Chondrocyte (in vitro differentiated cells): Measurements from ENCODE around the gene TMEM164. TPM values are rescaled to one million over a fixed set of nuclear protein-coding genes. Genes with fewer than 3 reads are reported as not detected.

Experiments used
- DNase-seq: peaks from one replicate; pipeline ENCODE4 v3.0.0; 2021; ENCODE audit warnings: mixed read lengths, low spot score
- H3K27ac Mint-ChIP-seq: one replicate; pipeline ENCODE4 v1.8.0; 2021; ENCODE audit warnings: mild to moderate bottlenecking, moderate library complexity, mixed read lengths; ENCODE audit not compliant: unreplicated experiment
- H3K27me3 Mint-ChIP-seq: 2 replicates; pipeline ENCODE4 v1.8.0; 2021; ENCODE audit warnings: low read depth, mixed read lengths
- H3K36me3 Mint-ChIP-seq: 2 replicates; pipeline ENCODE4 v1.8.0; 2021; ENCODE audit warnings: low read depth, mixed read lengths
- H3K4me1 Mint-ChIP-seq: 2 replicates; pipeline ENCODE4 v1.8.0; 2021; ENCODE audit warnings: low read depth, mild to moderate bottlenecking, mixed read lengths
- H3K4me3 Mint-ChIP-seq: one replicate; pipeline ENCODE4 v1.8.0; 2021; ENCODE audit warnings: mild to moderate bottlenecking, moderate library complexity, mixed read lengths; ENCODE audit not compliant: unreplicated experiment
- H3K9me3 Mint-ChIP-seq: 2 replicates; pipeline ENCODE4 v1.8.0; 2021; ENCODE audit warnings: low read depth, mixed read lengths
- CTCF ChIP-seq: fragments of 200-600 bp; sonication (generic); IDR thresholded peaks from 2 replicates; pipeline ENCODE4 v1.5.0; 2021; ENCODE audit warnings: antibody characterized with exemption, mild to moderate bottlenecking, moderate library complexity
- total RNA-seq: library from RNA; stranded (reverse); gene quantifications from 3 replicates; pipeline ENCODE4 v1.2.1, GENCODE V29; 2021

Gene TMEM164
- total RNA-seq, 1 donor from 2014 or later: 11.8 TPM

GRCh38 chrX:110013968-110014367 is 11.1 kb downstream of the TMEM164 start:
- Mint-ChIP-seq H3K4me3 (no peak overlapping the region), H3K27ac (no peak overlapping the region), H3K27me3 (no peaks in the 10 kb centered on the region), H3K4me1 (no peaks in the 10 kb centered on the region), H3K36me3 (no peaks in the 10 kb centered on the region), H3K9me3 (no peaks in the 10 kb centered on the region)
- DNase-seq: no peak
- TF ChIP-seq CTCF: no peak

- no peak overlapping the region for H3K4me3 Mint-ChIP-seq
- no peaks in the 10 kb centered on the region for H3K4me1 Mint-ChIP-seq
- TF ChIP-seq CTCF: no peak
- H3K27me3 Mint-ChIP-seq: no peaks in the 10 kb centered on the region
- no peaks in the 10 kb centered on the region for H3K9me3 Mint-ChIP-seq
- DNase-seq: no peak
- H3K36me3 Mint-ChIP-seq: no peaks in the 10 kb centered on the region
- H3K27ac Mint-ChIP-seq: no peak overlapping the region
Observed at GRCh38 chrX:110015032-110015431, 12.1 kb downstream of the TMEM164 start.

- no peak for DNase-seq
- no peak for TF ChIP-seq CTCF
- Mint-ChIP-seq H3K27ac (no peak overlapping the region), H3K4me3 (no peak overlapping the region), H3K36me3 (no peaks in the 10 kb centered on the region), H3K4me1 (no peaks in the 10 kb centered on the region), H3K9me3 (no peaks in the 10 kb centered on the region), H3K27me3 (no peaks in the 10 kb centered on the region)
Observed at GRCh38 chrX:110015915-110016314, 13.0 kb downstream of the TMEM164 start.

GRCh38 chrX:110020536-110020935 is 17.6 kb downstream of the TMEM164 start:
- DNase-seq: no peak
- no peak overlapping the region for H3K4me3 Mint-ChIP-seq
- peaks cover 1% of the 10 kb centered on the region for H3K4me1 Mint-ChIP-seq
- no peaks in the 10 kb centered on the region for H3K36me3 Mint-ChIP-seq
- no peak overlapping the region for H3K27ac Mint-ChIP-seq
- no peak for TF ChIP-seq CTCF
- no peaks in the 10 kb centered on the region for H3K27me3 Mint-ChIP-seq
- no peaks in the 10 kb centered on the region for H3K9me3 Mint-ChIP-seq

GRCh38 chrX:110021258-110022022 is 18.5 kb downstream of the TMEM164 start:
- Mint-ChIP-seq H3K9me3 (no peaks in the 10 kb centered on the region), H3K4me3 (no peak overlapping the region), H3K27ac (no peak overlapping the region), H3K27me3 (no peaks in the 10 kb centered on the region), H3K36me3 (no peaks in the 10 kb centered on the region), H3K4me1 (peaks cover 10% of the 10 kb centered on the region)
- no peak for DNase-seq
- no peak for TF ChIP-seq CTCF
